Fibroblast of lung (primary cell): ENCODE data around the gene NAPG. TPM values are rescaled to one million over a fixed set of nuclear protein-coding genes. Genes with fewer than 3 reads are reported as not detected.
"Not testable (repeated sequence)": the region's sequence is repeated elsewhere in the genome, so short reads cannot be mapped to it uniquely, and the experiment has no call there.

Source experiments
- DNase-seq, 2 donors: peaks; one replicate each; pipeline versions ENCODE4 v3.0.0 to v3.0.0-alpha.2; 2010; ENCODE audit warnings: low read depth in 2 of 2
- H2AFZ ChIP-seq: 2 replicates; pipeline ENCODE4 v1.5.1; 2012; ENCODE audit warnings: low read length, control low read depth, inconsistent platforms
- H3K27ac ChIP-seq: 2 replicates; pipeline ENCODE4 v1.5.1; 2011; ENCODE audit warnings: low read length, control low read depth; ENCODE audit not compliant: insufficient read depth
- H3K27me3 ChIP-seq: 2 replicates; pipeline ENCODE4 v1.5.1; 2011; ENCODE audit warnings: mild to moderate bottlenecking, low read length; ENCODE audit not compliant: control insufficient read depth, insufficient read depth
- H3K36me3 ChIP-seq: 2 replicates; pipeline ENCODE4 v1.5.1; 2011; ENCODE audit warnings: low read length; ENCODE audit not compliant: control insufficient read depth, insufficient read depth
- H3K4me1 ChIP-seq: 2 replicates; pipeline ENCODE4 v1.5.1; 2011; ENCODE audit warnings: low read length; ENCODE audit not compliant: control insufficient read depth, insufficient read depth; ENCODE audit errors: extremely low read depth
- H3K4me2 ChIP-seq: 2 replicates; pipeline ENCODE4 v1.5.1; 2011; ENCODE audit warnings: low read length, control low read depth; ENCODE audit not compliant: insufficient read depth; ENCODE audit errors: extremely low read depth
- H3K4me3 ChIP-seq, 4 experiments: fragments of 200-600 bp in 1 of 4; sonication (generic) in 1 of 4; replicated peaks in 1 of 4; 2 replicates each; pipeline ENCODE4 v1.5.1; 2011 to 2016; ENCODE audit warnings: low read length in 4 of 4, low read depth in 3 of 4, mild to moderate bottlenecking in 3 of 4, control low read depth in 2 of 4, inconsistent platforms in 1 of 4, mixed read lengths in 1 of 4; ENCODE audit not compliant: insufficient read depth in 1 of 4; ENCODE audit errors: control extremely low read depth in 1 of 4
- H3K79me2 ChIP-seq: 2 replicates; pipeline ENCODE4 v1.5.1; 2012; ENCODE audit warnings: mild to moderate bottlenecking, low read length, inconsistent platforms; ENCODE audit not compliant: control insufficient read depth, insufficient read depth
- H3K9ac ChIP-seq: 2 replicates; pipeline ENCODE4 v1.5.1; 2011; ENCODE audit warnings: mild to moderate bottlenecking, low read length, control low read depth; ENCODE audit not compliant: insufficient read depth
- H3K9me3 ChIP-seq: 2 replicates; pipeline ENCODE4 v1.5.1; 2012; ENCODE audit warnings: low read depth, low read length; ENCODE audit not compliant: control insufficient read depth, insufficient read depth
- H4K20me1 ChIP-seq: 2 replicates; pipeline ENCODE4 v1.5.1; 2011; ENCODE audit warnings: low read length; ENCODE audit not compliant: control insufficient read depth, insufficient read depth; ENCODE audit errors: extremely low read depth
- EZH2 ChIP-seq: IDR thresholded peaks from 2 replicates; pipeline ENCODE4 v1.5.1; 2012; ENCODE audit warnings: low read length, control low read depth, mild to moderate bottlenecking; ENCODE audit errors: missing control alignments
- polyA plus RNA-seq, 2 donors: library from polyadenylated mRNA; depleted of rRNA in 1 of 2; stranded (reverse) in 1 of 2; unstranded in 1 of 2; fragments of >200 nt; gene quantifications; 2 replicates each; pipeline ENCODE4 v1.2.1, GENCODE V29; 2011 to 2012; ENCODE audit warnings: missing spikeins in 1 of 2
- total RNA-seq: library from RNA; depleted of rRNA; stranded (reverse); fragments of >200 nt; gene quantifications from 2 replicates; pipeline ENCODE4 v1.2.1, GENCODE V29; 2014
- TF ChIP-seq, protein P1 (sequence below), 2 donors: IDR thresholded peaks in 1 of 2; conservative IDR thresholded peaks in 1 of 2; 1 replicate in 1 of 2; 2 replicates in 1 of 2; pipeline ENCODE4 v1.5.1; 2011 to 2012; ENCODE audit warnings: low read length in 2 of 2, control low read depth in 1 of 2, inconsistent platforms in 1 of 2, low read depth in 1 of 2, mild to moderate bottlenecking in 1 of 2

Gene NAPG
- total and polyA plus RNA-seq, 2 donors (not counting 1 experiment from before 2014, with no cell fraction given) = 23.1 to 33.7 TPM

DNA sequence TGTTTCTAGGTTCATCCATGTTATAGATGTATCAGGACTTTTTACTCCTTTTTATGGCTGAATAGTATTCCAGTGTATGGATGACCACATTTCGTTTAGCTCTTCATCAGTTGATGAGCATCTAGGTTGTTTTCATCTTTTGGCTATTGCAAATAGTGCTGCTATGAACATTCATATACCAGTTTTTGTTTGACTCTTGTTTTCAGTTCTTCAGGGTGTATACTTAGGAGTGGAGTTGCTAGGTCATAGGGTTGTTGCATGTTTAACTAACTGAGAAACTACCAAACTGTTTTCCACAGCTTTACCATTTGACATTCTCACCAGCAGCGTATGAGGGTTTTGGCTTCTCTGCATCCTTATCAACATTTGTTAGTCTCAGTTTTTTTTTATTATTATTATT is 25.8 kb upstream of the NAPG start:
- TF ChIP-seq EZH2 = no peak
- TF ChIP-seq, protein P1, sequence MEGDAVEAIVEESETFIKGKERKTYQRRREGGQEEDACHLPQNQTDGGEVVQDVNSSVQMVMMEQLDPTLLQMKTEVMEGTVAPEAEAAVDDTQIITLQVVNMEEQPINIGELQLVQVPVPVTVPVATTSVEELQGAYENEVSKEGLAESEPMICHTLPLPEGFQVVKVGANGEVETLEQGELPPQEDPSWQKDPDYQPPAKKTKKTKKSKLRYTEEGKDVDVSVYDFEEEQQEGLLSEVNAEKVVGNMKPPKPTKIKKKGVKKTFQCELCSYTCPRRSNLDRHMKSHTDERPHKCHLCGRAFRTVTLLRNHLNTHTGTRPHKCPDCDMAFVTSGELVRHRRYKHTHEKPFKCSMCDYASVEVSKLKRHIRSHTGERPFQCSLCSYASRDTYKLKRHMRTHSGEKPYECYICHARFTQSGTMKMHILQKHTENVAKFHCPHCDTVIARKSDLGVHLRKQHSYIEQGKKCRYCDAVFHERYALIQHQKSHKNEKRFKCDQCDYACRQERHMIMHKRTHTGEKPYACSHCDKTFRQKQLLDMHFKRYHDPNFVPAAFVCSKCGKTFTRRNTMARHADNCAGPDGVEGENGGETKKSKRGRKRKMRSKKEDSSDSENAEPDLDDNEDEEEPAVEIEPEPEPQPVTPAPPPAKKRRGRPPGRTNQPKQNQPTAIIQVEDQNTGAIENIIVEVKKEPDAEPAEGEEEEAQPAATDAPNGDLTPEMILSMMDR (conservative IDR thresholded peaks at IDR 0.05 in 1 of 2, IDR thresholded peaks at IDR 0.05 in 1 of 2; ENCODE audit: low read depth in 1 of 2, low read length in 2 of 2) = no peak
- Histone ChIP-seq H4K20me1 (no peaks in the 10 kb centered on the region), H3K9me3 (no peaks in the 10 kb centered on the region), H3K36me3 (no peaks in the 10 kb centered on the region), H3K27me3 (no peaks in the 10 kb centered on the region), H3K4me3 (no peak overlapping the region), H3K27ac (no peak overlapping the region), H3K4me1 (no peaks in the 10 kb centered on the region), H3K79me2 (no peaks in the 10 kb centered on the region), H2AFZ (no peak overlapping the region), H3K9ac (no peak overlapping the region), H3K4me2 (no peak overlapping the region)
- no peak for DNase-seq

DNA sequence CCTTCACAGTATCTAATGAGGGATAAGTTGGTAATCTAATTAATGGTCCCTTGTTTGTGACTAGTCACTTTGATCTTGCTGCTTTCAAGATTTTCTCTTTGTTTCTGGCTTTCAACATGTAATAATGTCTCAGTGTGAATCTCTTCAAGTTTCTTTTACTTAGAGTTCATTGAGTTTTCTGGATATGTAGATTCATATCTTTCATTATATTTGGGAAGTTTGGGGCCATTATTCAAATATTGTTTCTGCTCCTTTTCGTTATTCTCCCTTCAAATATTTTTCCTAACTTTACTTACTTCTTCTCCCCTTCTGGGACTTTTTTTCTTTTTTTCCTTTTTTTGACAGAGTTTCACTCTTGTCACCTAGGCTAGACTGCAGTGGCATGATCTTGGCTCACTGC is 21.1 kb upstream of the NAPG start:
- Histone ChIP-seq H4K20me1 (no peaks in the 10 kb centered on the region), H3K27me3 (no peaks in the 10 kb centered on the region), H3K79me2 (no peaks in the 10 kb centered on the region), H2AFZ (no peak overlapping the region), H3K9ac (no peak overlapping the region), H3K4me1 (no peaks in the 10 kb centered on the region), H3K4me3 (no peak overlapping the region), H3K36me3 (no peaks in the 10 kb centered on the region), H3K27ac (no peak overlapping the region), H3K4me2 (no peak overlapping the region), H3K9me3 (no peaks in the 10 kb centered on the region)
- DNase-seq = no peak
- no peak for TF ChIP-seq EZH2
- TF ChIP-seq, protein P1 (conservative IDR thresholded peaks at IDR 0.05 in 1 of 2, IDR thresholded peaks at IDR 0.05 in 1 of 2; ENCODE audit: low read depth in 1 of 2, low read length in 2 of 2) = no peak

DNA sequence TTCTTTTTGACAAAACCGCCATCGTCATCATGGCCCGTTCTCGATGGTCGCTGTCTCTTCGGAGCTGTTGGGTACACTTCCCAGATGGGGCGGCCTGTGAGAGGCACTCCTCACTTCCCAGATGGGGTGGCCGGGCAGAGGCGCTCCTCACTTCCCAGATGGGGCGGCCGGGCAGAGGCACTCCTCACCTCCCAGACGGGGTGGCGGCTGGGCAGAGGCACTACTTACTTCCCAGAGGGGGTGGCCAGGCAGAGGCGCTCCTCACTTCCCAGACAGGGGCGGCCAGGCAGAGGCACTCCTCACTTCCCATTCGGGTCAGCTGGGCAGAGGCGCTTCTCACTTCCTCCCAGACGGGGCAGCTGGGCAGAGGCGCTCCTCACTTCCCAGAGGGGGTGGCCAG is 19.9 kb upstream of the NAPG start:
- H3K4me3 ChIP-seq, H3K27ac ChIP-seq: not testable (repeated sequence)

More for the DNA sequence above, 19.9 kb upstream of the NAPG start:
- H2AFZ ChIP-seq, H3K4me2 ChIP-seq, DNase-seq, H3K9me3 ChIP-seq, H4K20me1 ChIP-seq, H3K36me3 ChIP-seq, H3K27me3 ChIP-seq, H3K79me2 ChIP-seq, H3K9ac ChIP-seq, H3K4me1 ChIP-seq: not testable (repeated sequence)
